Heart right ventricle (tissue), 16 donors: ENCODE measurements around the gene YWHAH. TPM values are rescaled to one million over a fixed set of nuclear protein-coding genes. Genes with fewer than 3 reads are reported as not detected.

Source experiments
- ATAC-seq, 8 donors: fragments of 200-7000 bp; cut with Tn5 transposase; one replicate each; pipeline ENCODE4 v1.9.1; 2020; ENCODE audit warnings: mild to moderate bottlenecking in 8 of 8, moderate library complexity in 8 of 8, moderate number of reproducible peaks in 1 of 8
- DNase-seq, 2 donors: peaks; one replicate each; pipeline ENCODE4 v3.0.0-alpha.2; 2020
- H3K27ac ChIP-seq, 10 donors: fragments of 200-600 bp; sonication (generic) in 2 of 10; one replicate each; pipeline versions ENCODE4 v1.5.0 to v1.8.0; 2020 to 2022; ENCODE audit warnings: mild to moderate bottlenecking in 3 of 10
- H3K27me3 ChIP-seq, 7 donors: fragments of 200-600 bp; one replicate each; pipeline ENCODE4 v1.8.0; 2021 to 2022; ENCODE audit warnings: mild to moderate bottlenecking in 2 of 7
- H3K36me3 ChIP-seq, 9 donors: fragments of 200-600 bp; sonication (generic) in 1 of 9; one replicate each; pipeline versions ENCODE4 v1.5.0 to v1.8.0; 2020 to 2022; ENCODE audit warnings: mild to moderate bottlenecking in 2 of 9
- H3K4me1 ChIP-seq, 9 donors: fragments of 200-600 bp; sonication (generic) in 1 of 9; one replicate each; pipeline versions ENCODE4 v1.5.0 to v1.8.0; 2020 to 2022; ENCODE audit warnings: mild to moderate bottlenecking in 4 of 9
- H3K4me3 ChIP-seq, 10 donors: fragments of 200-600 bp; sonication (generic) in 2 of 10; one replicate each; pipeline versions ENCODE4 v1.5.0 to v1.8.0; 2020 to 2022; ENCODE audit warnings: mild to moderate bottlenecking in 7 of 10, moderate library complexity in 2 of 10
- H3K9me3 ChIP-seq, 11 donors: fragments of 200-600 bp in 10 of 11; sonication (generic) in 2 of 11; one replicate each; pipeline versions ENCODE4 v1.5.0 to v1.8.0; 2013 to 2022; ENCODE audit warnings: mild to moderate bottlenecking in 2 of 11, control low read depth in 1 of 11, moderate library complexity in 1 of 11
- WGBS, 2 donors: extraction: QIAGEN DNeasy Blood & Tissue Kit; methylation state at CpG; one replicate each; pipeline ENCODE4 v1.1.7; 2013; ENCODE audit warnings: inconsistent platforms in 1 of 2; 5-methylcytosine and 5-hydroxymethylcytosine counted together
- intact Hi-C, 10 donors: fragments of 100-400 bp; cut with DNase I; formaldehyde crosslinking; loops; one replicate each; pipeline versions ENCODE4 v1.11.1 to v1.14.2; 2022
- polyA plus RNA-seq, 2 donors: library from polyadenylated mRNA; stranded (reverse); fragments of 200-250 nt; gene quantifications; one replicate each; pipeline ENCODE4 v1.2.3, GENCODE V29; 2013
- total RNA-seq, 10 donors: library from RNA; stranded (reverse); fragmentation: NEBNext Ultra II Directional in 3 of 10; extraction: Animal tissue kit (Norgen Biotek cat#: 25700) in 3 of 10; gene quantifications; one replicate each; pipeline versions ENCODE4 v1.2.1 to v1.2.4, GENCODE V29; 2021 to 2023
- TF ChIP-seq, protein P1 (sequence below), 9 donors: fragments of 200-600 bp; sonication (generic) in 2 of 9; IDR thresholded peaks; one replicate each; pipeline versions ENCODE4 v1.5.0 to v1.8.0; 2021 to 2022; ENCODE audit warnings: antibody characterized with exemption in 9 of 9, mild to moderate bottlenecking in 5 of 9, moderate library complexity in 1 of 9
- donor health status: Arrhythmogenic right ventricular cardiomyopathy.
- donor health status: ischemic (EF 13 %, LVEDD 7.1; RV severe dilation, severe dysfunction).
- donor health status: healthy with polysubstance abuse.
- donor health status: DM: no; HTN: yes; CAD: no.
- donor health status: DM: no; HTN: no; CAD: no.
- donor health status: ischemic (EF 25% LVEDD 6.9; RV normal size, moderate dysfunction).
- donor health status: ischemic (EF 25% LVEDD 5.7; RV mildly dilated, moderate dysfunction).
- donor health status: healthy.
- donor health status: DM: yes; HTN: yes; CAD: no.
- donor health status: Ischemic cardiomyopathy.
- donor health status: ischemic (EF 35%, LVEDD 5.7; RV mildly dilated, moderate dysfunction).
- donor health status: nonischemic (EF 11% LVEDD 7.7; RV severe dilation, severe dysfunction).
- donor health status: DM: yes; HTN: yes; CAD: no.
- donor health status: PGD.
- donor health status: ischemic (EF 29% LVEDD 5.4; RV normal size, mild dysfunction).
- donor health status: nonischemic (EF 23%, LVEDD 6.1; RV moderate dilation, normal function).

The YWHAH gene
- total and polyA plus RNA-seq, 12 donors = 38.8 to 115 (median 75.8) TPM

GRCh38 chr22:31995807-31996206, 51.5 kb downstream of the YWHAH start:
- DNase-seq (no peak), ATAC-seq (no peak)
- no peaks in the 10 kb centered on the region for H3K9me3 ChIP-seq
- TF ChIP-seq, protein P1, sequence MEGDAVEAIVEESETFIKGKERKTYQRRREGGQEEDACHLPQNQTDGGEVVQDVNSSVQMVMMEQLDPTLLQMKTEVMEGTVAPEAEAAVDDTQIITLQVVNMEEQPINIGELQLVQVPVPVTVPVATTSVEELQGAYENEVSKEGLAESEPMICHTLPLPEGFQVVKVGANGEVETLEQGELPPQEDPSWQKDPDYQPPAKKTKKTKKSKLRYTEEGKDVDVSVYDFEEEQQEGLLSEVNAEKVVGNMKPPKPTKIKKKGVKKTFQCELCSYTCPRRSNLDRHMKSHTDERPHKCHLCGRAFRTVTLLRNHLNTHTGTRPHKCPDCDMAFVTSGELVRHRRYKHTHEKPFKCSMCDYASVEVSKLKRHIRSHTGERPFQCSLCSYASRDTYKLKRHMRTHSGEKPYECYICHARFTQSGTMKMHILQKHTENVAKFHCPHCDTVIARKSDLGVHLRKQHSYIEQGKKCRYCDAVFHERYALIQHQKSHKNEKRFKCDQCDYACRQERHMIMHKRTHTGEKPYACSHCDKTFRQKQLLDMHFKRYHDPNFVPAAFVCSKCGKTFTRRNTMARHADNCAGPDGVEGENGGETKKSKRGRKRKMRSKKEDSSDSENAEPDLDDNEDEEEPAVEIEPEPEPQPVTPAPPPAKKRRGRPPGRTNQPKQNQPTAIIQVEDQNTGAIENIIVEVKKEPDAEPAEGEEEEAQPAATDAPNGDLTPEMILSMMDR (IDR thresholded peaks at IDR 0.05) = no peak
- no peaks in the 10 kb centered on the region for H3K4me1 ChIP-seq
- H3K27me3 ChIP-seq = peaks cover 0 to 8% (median 2%) of the 10 kb centered on the region in 7 donors
- intact Hi-C loops = no loop called here
- H3K27ac ChIP-seq = no peak overlapping the region
- WGBS, 2 donors = 53 to 63% methylated on average over 3 of the region's 3 CpGs
- no peak overlapping the region for H3K4me3 ChIP-seq
- H3K36me3 ChIP-seq = no peaks in the 10 kb centered on the region

DNA sequence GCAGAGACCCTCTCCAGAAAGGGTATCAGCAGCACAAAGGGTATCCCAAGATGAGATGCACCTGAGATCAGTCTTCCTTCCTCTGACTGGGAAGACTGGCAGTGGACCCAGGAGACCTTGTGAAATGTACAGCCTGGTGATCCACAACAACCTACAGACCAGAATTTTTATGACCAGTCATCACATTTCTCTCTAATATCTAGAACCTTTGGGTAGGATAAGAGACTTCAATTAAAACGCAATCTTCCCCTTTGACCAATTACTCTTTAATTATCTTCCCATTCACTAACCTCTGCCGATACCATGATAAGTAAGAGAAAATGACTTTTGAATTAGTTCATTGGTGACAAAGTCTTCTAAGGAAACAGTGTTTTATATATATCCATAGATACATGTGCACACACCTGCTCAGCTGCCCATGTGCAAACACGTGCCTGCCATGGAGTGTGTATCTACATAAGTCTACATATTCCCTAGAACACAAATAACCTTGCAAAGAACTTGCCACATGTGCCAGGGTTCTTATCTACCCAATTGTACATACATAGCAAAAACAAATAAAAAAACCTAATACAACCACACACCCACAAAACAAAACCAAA, 54.5 kb downstream of the YWHAH start:
- no peaks in the 10 kb centered on the region for H3K36me3 ChIP-seq
- DNase-seq = no peak
- ATAC-seq = no peak
- peaks cover 0 to 8% (median 0%) of the 10 kb centered on the region in 7 donors for H3K27me3 ChIP-seq
- TF ChIP-seq, protein P1 (IDR thresholded peaks at IDR 0.05) = no peak
- WGBS, 2 donors = 89% methylated on average over 3 of the region's 3 CpGs
- H3K4me3 ChIP-seq = no peak overlapping the region
- intact Hi-C loops = no loop called here
- H3K9me3 ChIP-seq = no peaks in the 10 kb centered on the region
- H3K4me1 ChIP-seq = no peaks in the 10 kb centered on the region
- H3K27ac ChIP-seq = no peak overlapping the region

- peaks cover 0 to 8% (median 0%) of the 10 kb centered on the region in 7 donors for H3K27me3 ChIP-seq
- DNase-seq (no peak), ATAC-seq (no peak)
- no peaks in the 10 kb centered on the region for H3K4me1 ChIP-seq
- intact Hi-C loops = no loop called here
- 62 to 82% methylated on average over 1 of the region's 1 CpG for WGBS, 2 donors
- TF ChIP-seq, protein P1 (IDR thresholded peaks at IDR 0.05) = no peak
- no peak overlapping the region for H3K27ac ChIP-seq
- H3K9me3 ChIP-seq = no peaks in the 10 kb centered on the region
- H3K36me3 ChIP-seq = no peaks in the 10 kb centered on the region
- H3K4me3 ChIP-seq = no peak overlapping the region
These were observed 55.8 kb downstream of the YWHAH start for GRCh38 chr22:32000181-32000580.

DNA sequence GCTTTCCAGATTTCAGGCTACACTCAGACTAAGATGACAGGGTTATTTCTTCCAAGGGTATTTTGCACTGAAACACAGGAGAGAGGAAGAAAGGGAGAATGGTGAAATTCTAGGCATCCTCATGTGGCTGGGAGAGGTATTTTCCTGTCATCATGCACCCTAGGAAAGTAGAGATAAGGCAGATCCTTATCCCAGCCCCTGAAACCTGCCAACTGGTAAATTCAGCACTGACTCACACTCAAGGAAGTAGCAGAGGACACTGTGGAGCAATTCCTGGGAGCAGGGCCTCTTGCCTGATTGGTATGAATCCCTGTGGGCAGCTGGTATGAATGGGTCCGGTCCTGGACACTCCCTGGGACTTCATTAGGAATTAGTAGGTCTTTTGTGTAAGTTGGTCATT, 61.1 kb downstream of the YWHAH start:
- 65 to 68% methylated on average over 1 of the region's 1 CpG for WGBS, 2 donors
- no peak for DNase-seq
- Histone ChIP-seq H3K4me1 (no peaks in the 10 kb centered on the region), H3K27me3 (peaks cover 0 to 4% (median 0%) of the 10 kb centered on the region in 7 donors), H3K9me3 (peaks cover 0 to 10% (median 0%) of the 10 kb centered on the region in 11 donors), H3K36me3 (no peaks in the 10 kb centered on the region), H3K27ac (no peak overlapping the region), H3K4me3 (no peak overlapping the region)
- ATAC-seq = no peak
- TF ChIP-seq, protein P1 (IDR thresholded peaks at IDR 0.05) = no peak
- intact Hi-C loops = no loop called here

Other genes with a start within 250 kb of the YWHAH start
- 10 to 100 TPM; 10.9 to 19.6 (median 17.3) TPM for gene PRR14L, start 194.4 kb upstream of the YWHAH start, total RNA-seq
- gene PRR14L, start 194.4 kb upstream of the YWHAH start, polyA plus RNA-seq = 1 to 10 TPM; 4.0 to 9.4 TPM
- gene DEPDC5, start 190.5 kb upstream of the YWHAH start, total RNA-seq = 10 to 100 TPM; 11.1 to 19.1 (median 15.1) TPM
- gene DEPDC5, start 190.5 kb upstream of the YWHAH start, polyA plus RNA-seq = 1 to 10 TPM; 6.2 to 7.8 TPM
- gene SLC5A1, start 98.7 kb downstream of the YWHAH start, total RNA-seq = 100 to 1,000 TPM in 5 of 10 donors, 10 to 100 TPM in 5; 80.0 to 186 (median 108) TPM
- gene SLC5A1, start 98.7 kb downstream of the YWHAH start, polyA plus RNA-seq = 10 to 100 TPM; 12.2 to 43.7 TPM
- gene C22orf42, start 214.8 kb downstream of the YWHAH start, total RNA-seq = not detected
- gene C22orf42, start 214.8 kb downstream of the YWHAH start, polyA plus RNA-seq = not detected